MM.1S (cell line): Measurements from ENCODE around the gene ZC2HC1C.

Experiments used
- CTCF ChIP-seq: fragments of 300-600 bp; sonication (generic); IDR thresholded peaks from 2 replicates; pipeline ENCODE4 v1.5.1; 2016; ENCODE audit warnings: antibody characterized with exemption, low read length, mixed read lengths
- EZH2phosphoT487 ChIP-seq: fragments of 300-600 bp; sonication (generic); IDR thresholded peaks from 2 replicates; pipeline ENCODE4 v1.6.1; 2018; ENCODE audit warnings: antibody characterized with exemption, low read length

DNA sequence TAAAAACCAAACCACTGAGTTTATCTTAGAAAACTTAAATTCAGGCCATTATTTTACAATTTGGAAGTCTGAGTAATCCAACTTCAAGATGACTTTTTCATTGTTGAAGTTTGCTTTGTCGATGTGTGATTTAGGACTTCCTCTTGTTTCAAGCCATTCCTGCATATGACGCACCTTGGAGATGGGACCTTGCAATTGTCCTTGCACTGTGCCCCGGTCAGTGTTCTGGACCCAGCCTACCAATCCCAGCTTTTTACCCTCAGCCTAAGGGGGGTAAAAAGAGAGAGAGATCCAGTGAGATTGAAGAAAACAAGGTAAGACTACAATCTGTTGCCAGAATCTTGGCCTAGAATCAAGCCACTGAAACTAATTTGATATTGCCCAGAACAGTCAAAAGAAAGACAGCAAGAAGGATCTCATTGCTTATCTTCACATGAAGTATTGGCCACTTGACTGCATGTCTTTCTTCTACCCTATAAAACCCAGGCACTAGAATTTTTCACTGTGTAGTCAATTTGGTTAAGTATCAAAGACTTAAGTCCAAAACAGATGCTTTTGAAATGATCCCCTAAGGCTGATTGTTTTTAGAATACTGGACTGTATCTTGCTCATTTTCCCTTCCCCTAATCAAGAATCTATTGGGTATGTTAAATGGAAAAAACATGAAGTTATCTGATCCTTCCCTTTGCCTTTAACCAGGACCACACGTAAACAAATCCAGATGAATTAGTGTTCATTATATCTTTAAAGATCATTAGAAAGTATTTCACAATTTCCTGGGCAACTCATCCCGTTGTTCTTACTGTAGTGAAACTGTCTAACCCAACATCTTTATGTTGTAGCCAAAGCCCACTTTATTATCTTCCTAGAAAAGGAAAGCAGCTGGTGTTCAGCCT, 15.8 kb upstream of the ZC2HC1C start:
- TF ChIP-seq CTCF (no peak), EZH2phosphoT487 (no peak)
